HG02870 (cell line): ENCODE results near the gene ETV1.

Source experiments
- ATAC-seq: cut with Tn5 transposase; IDR thresholded peaks from one replicate; pipeline ENCODE4 v1.9.1; 2021; ENCODE audit warnings: mild to moderate bottlenecking, moderate library complexity; ENCODE audit not compliant: unreplicated experiment

The ETV1 gene

GRCh38 chr7:13989126-13989948 is at the start of gene ETV1:
ETV1 (minus strand) TSS chr7:13989666; CDS start chr7:13989052, 614 bp downstream.
- ATAC-seq: no peak

GRCh38 chr7:14024406-14024805 is 34.9 kb upstream of the ETV1 start:
- no peak for ATAC-seq

- no peak for ATAC-seq
Measured at GRCh38 chr7:14023838-14024237, 34.4 kb upstream of the ETV1 start.

- no peak for ATAC-seq
Measured at GRCh38 chr7:14023342-14023741, 33.9 kb upstream of the ETV1 start.

- ATAC-seq: no peak
Measured at GRCh38 chr7:14021069-14021468, 31.6 kb upstream of the ETV1 start.

GRCh38 chr7:14020339-14020900 is 31.0 kb upstream of the ETV1 start:
- no peak for ATAC-seq

GRCh38 chr7:14018751-14019150 is 29.3 kb upstream of the ETV1 start:
- ATAC-seq: no peak

- no peak for ATAC-seq
Measured at GRCh38 chr7:14016950-14017349, 27.5 kb upstream of the ETV1 start.

GRCh38 chr7:14013898-14014297 is 24.4 kb upstream of the ETV1 start:
- no peak for ATAC-seq

- ATAC-seq: no peak
Measured at GRCh38 chr7:14009453-14010418, 20.3 kb upstream of the ETV1 start.

GRCh38 chr7:14001139-14001538 is 11.7 kb upstream of the ETV1 start:
- ATAC-seq: no peak

- ATAC-seq: peak; percentile 57
Measured at GRCh38 chr7:14000247-14000646, 10.8 kb upstream of the ETV1 start.

- ATAC-seq: no peak
Measured at GRCh38 chr7:13998866-13999265, 9.4 kb upstream of the ETV1 start.

- no peak for ATAC-seq
Measured at GRCh38 chr7:13992596-13992964, 3.1 kb upstream of the ETV1 start.

GRCh38 chr7:13991791-13992595 is 2.5 kb upstream of the ETV1 start:
- no peak for ATAC-seq

GRCh38 chr7:13990984-13991790 is 1.7 kb upstream of the ETV1 start:
- ATAC-seq: peak; percentile 75

- ATAC-seq: peak; percentile 69
Measured at GRCh38 chr7:13990319-13990983, 985 bp upstream of the ETV1 start.

GRCh38 chr7:13989949-13990305 is 461 bp upstream of the ETV1 start:
- ATAC-seq: no peak

GRCh38 chr7:13988731-13989125 is 738 bp downstream of the ETV1 start:
- ATAC-seq: no peak
